Ovary (tissue), 3 donors: ENCODE results near the gene PAK1.

Source experiments
- EP300 ChIP-seq: sonication (generic); formaldehyde crosslinking; IDR thresholded peaks from one replicate; pipeline ENCODE4 v1.6.1; 2017; ENCODE audit warnings: antibody characterized with exemption
- POLR2A ChIP-seq: fragments of 450-650 bp; IDR thresholded peaks from one replicate; pipeline ENCODE4 v1.6.1; 2017; ENCODE audit warnings: antibody characterized with exemption, mild to moderate bottlenecking, moderate library complexity
- TF ChIP-seq, protein P1 (sequence below), 3 donors: fragments of 450-650 bp in 2 of 3; fragments of 200-600 bp in 1 of 3; IDR thresholded peaks; one replicate each; pipeline versions ENCODE4 v1.5.1 to v1.8.0; 2016 to 2022; ENCODE audit warnings: antibody characterized with exemption in 3 of 3, mild to moderate bottlenecking in 1 of 3
- donor health status: DM: no; HTN: no; CAD: no.

DNA sequence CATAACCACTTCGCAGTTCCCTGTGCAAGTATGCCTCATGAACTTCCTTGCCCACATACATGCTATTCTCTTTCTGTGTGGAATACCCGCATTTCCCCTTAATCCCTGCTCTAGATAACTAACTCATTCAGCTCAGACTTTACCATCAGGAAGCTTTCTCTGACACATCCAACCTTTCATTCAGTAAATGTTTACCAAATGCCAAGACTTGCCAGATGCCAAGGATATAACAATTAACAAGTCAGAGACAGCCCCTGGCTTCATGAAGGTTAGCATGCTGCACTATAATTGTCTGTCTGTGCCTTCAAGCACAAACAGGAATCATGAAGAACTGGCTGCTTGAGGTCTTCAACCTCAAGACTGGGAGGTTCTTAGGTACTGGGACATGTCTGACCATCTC, 101.2 kb downstream of the PAK1 start:
- TF ChIP-seq EP300 = no peak
- TF ChIP-seq POLR2A = no peak
- TF ChIP-seq, protein P1, sequence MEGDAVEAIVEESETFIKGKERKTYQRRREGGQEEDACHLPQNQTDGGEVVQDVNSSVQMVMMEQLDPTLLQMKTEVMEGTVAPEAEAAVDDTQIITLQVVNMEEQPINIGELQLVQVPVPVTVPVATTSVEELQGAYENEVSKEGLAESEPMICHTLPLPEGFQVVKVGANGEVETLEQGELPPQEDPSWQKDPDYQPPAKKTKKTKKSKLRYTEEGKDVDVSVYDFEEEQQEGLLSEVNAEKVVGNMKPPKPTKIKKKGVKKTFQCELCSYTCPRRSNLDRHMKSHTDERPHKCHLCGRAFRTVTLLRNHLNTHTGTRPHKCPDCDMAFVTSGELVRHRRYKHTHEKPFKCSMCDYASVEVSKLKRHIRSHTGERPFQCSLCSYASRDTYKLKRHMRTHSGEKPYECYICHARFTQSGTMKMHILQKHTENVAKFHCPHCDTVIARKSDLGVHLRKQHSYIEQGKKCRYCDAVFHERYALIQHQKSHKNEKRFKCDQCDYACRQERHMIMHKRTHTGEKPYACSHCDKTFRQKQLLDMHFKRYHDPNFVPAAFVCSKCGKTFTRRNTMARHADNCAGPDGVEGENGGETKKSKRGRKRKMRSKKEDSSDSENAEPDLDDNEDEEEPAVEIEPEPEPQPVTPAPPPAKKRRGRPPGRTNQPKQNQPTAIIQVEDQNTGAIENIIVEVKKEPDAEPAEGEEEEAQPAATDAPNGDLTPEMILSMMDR (IDR thresholded peaks at IDR 0.05) = no peak
